K562 treated with DMSO at 1 percent for 12 hours (cell line): ENCODE data around the gene SMIM32. TPM values are rescaled to one million over a fixed set of nuclear protein-coding genes. Genes with fewer than 3 reads are reported as not detected.

ENCODE experiments used
- total RNA-seq: library from RNA; unstranded; fragments of 300-600 nt; gene quantifications from 2 replicates; pipeline ENCODE4 v1.2.3, GENCODE V29; 2022; ENCODE audit not compliant: insufficient read depth

SMIM32 gene
- not detected in 2 replicates for total RNA-seq

DNA sequence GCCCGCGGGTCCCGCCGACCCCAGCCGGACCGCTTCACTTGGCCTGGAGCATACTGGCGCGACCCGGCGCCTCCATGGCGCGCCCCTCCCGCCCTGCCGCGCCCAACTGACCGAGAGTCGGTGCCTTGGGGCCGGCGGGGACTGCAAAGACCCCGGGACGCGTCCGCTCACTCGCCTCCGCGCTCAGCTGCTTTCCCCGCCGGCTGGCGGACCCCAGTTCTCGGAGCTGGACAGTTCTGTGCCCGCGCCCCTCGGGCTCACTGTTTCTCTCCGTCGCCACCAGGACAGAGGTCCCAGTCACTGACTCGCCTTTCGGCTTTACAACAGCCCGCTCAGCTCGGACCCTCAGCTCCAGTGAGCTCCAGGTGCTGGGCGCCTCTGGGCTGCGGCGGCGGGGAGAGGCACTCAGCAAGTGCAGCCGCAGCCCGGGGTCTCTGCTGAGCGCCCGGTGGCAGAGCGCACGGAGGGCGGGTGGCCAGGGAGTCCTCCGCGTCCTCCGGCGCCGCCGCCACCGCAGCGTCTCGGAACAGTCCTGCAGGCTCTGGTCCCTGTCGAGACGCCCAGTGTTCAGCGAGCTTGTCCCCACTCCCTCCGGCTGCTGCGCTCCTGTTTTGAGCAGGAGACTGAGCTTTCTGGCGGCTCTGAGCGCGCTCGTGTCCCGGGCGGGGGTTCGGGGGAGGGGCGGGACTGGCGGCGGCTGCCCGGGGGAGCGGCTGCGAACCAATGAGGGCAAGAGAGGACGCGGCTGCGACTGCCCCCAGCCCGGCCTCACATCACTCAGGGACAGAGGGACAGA is at the start of gene SMIM32:
TSS of gene SMIM32 (minus strand) at position 637 of the 796 bp plus-strand sequence. CDS start 638 bp downstream, outside the sequence.

Other genes starting within 250 kb of the SMIM32 start
- not detected in 2 replicates for gene LECT2, start 238.2 kb downstream of the SMIM32 start, total RNA-seq
- gene TGFBI, start 164.2 kb downstream of the SMIM32 start, total RNA-seq: 1.1 TPM in 1 of 2 replicates, not detected in the other
- 4.9 and 25.1 TPM in 2 replicates for gene SMAD5, start 60.3 kb downstream of the SMIM32 start, total RNA-seq
- gene TRPC7, start 172.4 kb upstream of the SMIM32 start, total RNA-seq: not detected in 2 replicates